HepG2 (cell line): ENCODE measurements around the gene MAP3K3. TPM values are rescaled to one million over a fixed set of nuclear protein-coding genes. Genes with fewer than 3 reads are reported as not detected.

Experiments used
- ATAC-seq: fragments of 200-7000 bp; cut with Tn5 transposase; 3 replicates; pipeline ENCODE4 v1.9.1; 2020; ENCODE audit warnings: mild to moderate bottlenecking, moderate library complexity
- BruUV-seq: library from RNA; stranded (reverse); fragments of 400-500 nt; replicated peaks from 2 replicates; lab custom pipeline; 2021; lab: Mats Ljungman, UMichigan
- CTCF ChIA-PET: fragments of 300-600 bp; formaldehyde crosslinking; extraction: SDS; loops from one replicate; lab custom pipeline; 2021; ENCODE audit warnings: low total read pairs, inconsistent platforms, low intra/inter-chr PET ratio; lab: Yijun Ruan, JAX
- POLR2A ChIA-PET: fragments of 350-600 bp; sonication (Branson Sonifier 250); formaldehyde crosslinking; loops from one replicate; lab custom pipeline; 2020; ENCODE audit warnings: antibody characterized with exemption, inconsistent platforms; lab: Yijun Ruan, JAX
- DNase-seq: peaks from one replicate; pipeline ENCODE4 v3.0.0-alpha.2; 2015; ENCODE audit warnings: low spot score
- FAIRE-seq: peaks from 3 replicates; lab custom pipeline; 2011; peaks lifted over from hg19 to GRCh38; lab: Jason Lieb, UNC
- H2AFZ ChIP-seq: one replicate; pipeline ENCODE4 v1.6.1; 2011; ENCODE audit warnings: low read length, inconsistent platforms
- H3K27ac ChIP-seq: fragments of 300-600 bp; 3 replicates; pipeline ENCODE4 v1.8.0; 2011; ENCODE audit warnings: mixed run types, mild to moderate bottlenecking, mixed read lengths, low read length, inconsistent platforms; ENCODE audit not compliant: insufficient read depth; ENCODE audit errors: extremely low read length
- H3K27me3 ChIP-seq, 2 experiments: fragments of 200-600 bp in 1 of 2; 2 replicates in 1 of 2; 3 replicates in 1 of 2; pipeline versions ENCODE4 v1.6.0 to v1.8.0; 2011; ENCODE audit warnings: low read length in 2 of 2, mild to moderate bottlenecking in 2 of 2, moderate library complexity in 2 of 2, inconsistent platforms in 1 of 2; ENCODE audit not compliant: insufficient read depth in 2 of 2, control insufficient read depth in 1 of 2
- H3K36me3 ChIP-seq, 2 experiments: fragments of 200-600 bp in 1 of 2; replicated peaks in 1 of 2; 2 replicates in 1 of 2; 3 replicates in 1 of 2; pipeline versions ENCODE4 v1.5.1 to v1.8.0; 2011; ENCODE audit warnings: low read length in 2 of 2, inconsistent platforms in 1 of 2; ENCODE audit not compliant: insufficient read depth in 2 of 2, control insufficient read depth in 1 of 2
- H3K4me1 ChIP-seq: 2 replicates; pipeline ENCODE4 v1.5.1; 2012; ENCODE audit warnings: low read length, inconsistent platforms; ENCODE audit not compliant: insufficient read depth
- H3K4me2 ChIP-seq: 2 replicates; pipeline ENCODE4 v1.6.0; 2011; ENCODE audit warnings: low read depth, low read length, inconsistent platforms
- H3K4me3 ChIP-seq, 3 experiments: fragments of 200-600 bp in 1 of 3; sonication (generic), shearing (Covaris generic) in 1 of 3; replicated peaks in 1 of 3; 2 replicates each; pipeline ENCODE4 v1.5.1; 2011 to 2016; ENCODE audit warnings: low read length in 3 of 3, inconsistent platforms in 2 of 3, low read depth in 2 of 3, mild to moderate bottlenecking in 2 of 3, control low read depth in 1 of 3, mixed read lengths in 1 of 3; ENCODE audit not compliant: insufficient read depth in 1 of 3
- H3K79me2 ChIP-seq: one replicate; pipeline ENCODE4 v1.6.1; 2011; ENCODE audit warnings: low read length, inconsistent platforms; ENCODE audit not compliant: insufficient read depth
- H3K9ac ChIP-seq: 2 replicates; pipeline ENCODE4 v1.6.0; 2011; ENCODE audit warnings: mild to moderate bottlenecking, low read depth, low read length, inconsistent platforms; ENCODE audit not compliant: insufficient read depth
- H3K9me3 ChIP-seq: 2 replicates; pipeline ENCODE4 v1.5.1; 2012; ENCODE audit warnings: mild to moderate bottlenecking, low read length
- H4K20me1 ChIP-seq: 2 replicates; pipeline ENCODE4 v1.6.0; 2011; ENCODE audit warnings: inconsistent platforms, mild to moderate bottlenecking, low read length, moderate library complexity; ENCODE audit not compliant: insufficient read depth
- DRAP1 ChIP-seq: IDR thresholded peaks from 2 replicates; pipeline ENCODE4 v1.6.1; 2016; ENCODE audit warnings: missing genetic modification reagents, missing compliant biosample characterization
- FOXP1 ChIP-seq, 2 experiments: fragments of 450-650 bp in 1 of 2; IDR thresholded peaks; 2 replicates each; pipeline ENCODE4 v1.6.1; 2017 to 2018; ENCODE audit warnings: antibody characterized with exemption in 1 of 2
- NFE2L1 ChIP-seq: sonication (generic); formaldehyde crosslinking; IDR thresholded peaks from 2 replicates; pipeline ENCODE4 v1.4.0; 2020; ENCODE audit warnings: missing genetic modification reagents, mild to moderate bottlenecking, borderline replicate concordance
- NR2C2 ChIP-seq: sonication (generic); formaldehyde crosslinking; IDR thresholded peaks from 2 replicates; pipeline ENCODE4 v1.4.0; 2020; ENCODE audit warnings: missing genetic modification reagents, mild to moderate bottlenecking, moderate library complexity, borderline replicate concordance
- RXRB ChIP-seq: IDR thresholded peaks from 2 replicates; pipeline ENCODE4 v1.6.1; 2016; ENCODE audit warnings: borderline replicate concordance, missing genetic modification reagents, missing compliant biosample characterization
- TIGD3 ChIP-seq: sonication (generic); formaldehyde crosslinking; IDR thresholded peaks from 2 replicates; pipeline ENCODE4 v1.5.1; 2020; ENCODE audit warnings: mild to moderate bottlenecking, missing genetic modification reagents, borderline replicate concordance
- ZFP37 ChIP-seq: sonication (generic); formaldehyde crosslinking; IDR thresholded peaks from 2 replicates; pipeline ENCODE4 v1.4.0; 2020; ENCODE audit warnings: missing genetic modification reagents, borderline replicate concordance
- ZNF562 ChIP-seq: sonication (generic); formaldehyde crosslinking; IDR thresholded peaks from 2 replicates; pipeline ENCODE4 v1.8.0; 2022; ENCODE audit warnings: missing genetic modification reagents, borderline replicate concordance
- ZNF652 ChIP-seq: IDR thresholded peaks from 2 replicates; pipeline ENCODE4 v1.6.1; 2016; ENCODE audit warnings: low read depth, borderline replicate concordance
- ZNF747 ChIP-seq: sonication (generic); formaldehyde crosslinking; IDR thresholded peaks from 2 replicates; pipeline ENCODE4 v1.8.1; 2023; ENCODE audit warnings: missing genetic modification reagents, mild to moderate bottlenecking, borderline replicate concordance
- ZNF777 ChIP-seq: sonication (generic); formaldehyde crosslinking; IDR thresholded peaks from 2 replicates; pipeline ENCODE4 v1.4.0; 2020; ENCODE audit warnings: missing genetic modification reagents
- ZNF883 ChIP-seq: sonication (generic); formaldehyde crosslinking; IDR thresholded peaks from 2 replicates; pipeline ENCODE4 v1.5.1; 2020; ENCODE audit warnings: mild to moderate bottlenecking, missing genetic modification reagents; ENCODE audit errors: not compliant biosample characterization
- ZSCAN29 ChIP-seq: sonication (generic); formaldehyde crosslinking; conservative IDR thresholded peaks from 2 replicates; pipeline ENCODE4 v1.4.0; 2020; ENCODE audit warnings: mild to moderate bottlenecking, missing genetic modification reagents
- WGBS: methylation state at CpG from one replicate; pipeline ENCODE4 v1.1.6; 2017; ENCODE audit warnings: low lambda C conversion rate; 5-methylcytosine and 5-hydroxymethylcytosine counted together
- in situ Hi-C: cut with HindIII; loops from 2 replicates; pipeline ENCODE4 v1.10.0; 2017; ENCODE audit warnings: low pct_unique_long_range_greater_than_20kb; ENCODE audit not compliant: extremely low pct_ligation_motif_present
- intact Hi-C: fragments of 100-400 bp; cut with micrococcal nuclease; formaldehyde crosslinking; loops from one replicate; pipeline ENCODE4 v1.10.0; 2022; ENCODE audit not compliant: unreplicated experiment
- polyA plus RNA-seq, 8 experiments: library from polyadenylated mRNA; depleted of rRNA in 3 of 8; stranded (reverse) in 7 of 8; unstranded in 1 of 8; fragments of >200 nt; fragmentation: Illumina TruSeq in 4 of 8; extraction: Trizol in 4 of 8; gene quantifications; 2 replicates each; pipeline versions ENCODE4 v1.2.1 to v1.2.3, GENCODE V29; 2011 to 2016; ENCODE audit warnings: low read depth in 4 of 8, missing spikeins in 1 of 8, mixed read lengths in 1 of 8; ENCODE audit not compliant: insufficient read depth in 1 of 8
- total RNA-seq, 5 experiments: library from RNA; depleted of rRNA; stranded (reverse); fragments of >200 nt; fragmentation: Illumina TruSeq; extraction: Trizol; gene quantifications; 2 replicates each; pipeline ENCODE4 v1.2.3, GENCODE V29; 2016; ENCODE audit warnings: low read depth in 1 of 5
- TF ChIP-seq, protein P1 (sequence below): sonication (generic); formaldehyde crosslinking; conservative IDR thresholded peaks from 2 replicates; pipeline ENCODE4 v1.8.0; 2022; ENCODE audit warnings: low read depth, missing genetic modification reagents
- TF ChIP-seq, protein P2 (sequence below), 2 experiments: sonication (generic) in 1 of 2; formaldehyde crosslinking in 1 of 2; IDR thresholded peaks; 2 replicates each; pipeline versions ENCODE4 v1.5.1 to v1.6.1; 2011 to 2020; ENCODE audit warnings: borderline replicate concordance in 1 of 2, low read depth in 1 of 2, low read length in 1 of 2, mild to moderate bottlenecking in 1 of 2, missing genetic modification reagents in 1 of 2, moderate library complexity in 1 of 2
- TF ChIP-seq, protein P3 (sequence below): sonication (generic); formaldehyde crosslinking; IDR thresholded peaks from 2 replicates; pipeline ENCODE4 v1.4.0; 2020; ENCODE audit warnings: missing genetic modification reagents

MAP3K3 gene
- total and polyA plus RNA-seq, 2 of the 13 experiments (the other 11 are each of a cell fraction or from before 2014, with no cell fraction given), result 17.7 to 21.8 TPM

GRCh38 chr17:63714550-63715277 lies 92.5 kb downstream of the MAP3K3 start (continued):
- TF ChIP-seq, protein P1, sequence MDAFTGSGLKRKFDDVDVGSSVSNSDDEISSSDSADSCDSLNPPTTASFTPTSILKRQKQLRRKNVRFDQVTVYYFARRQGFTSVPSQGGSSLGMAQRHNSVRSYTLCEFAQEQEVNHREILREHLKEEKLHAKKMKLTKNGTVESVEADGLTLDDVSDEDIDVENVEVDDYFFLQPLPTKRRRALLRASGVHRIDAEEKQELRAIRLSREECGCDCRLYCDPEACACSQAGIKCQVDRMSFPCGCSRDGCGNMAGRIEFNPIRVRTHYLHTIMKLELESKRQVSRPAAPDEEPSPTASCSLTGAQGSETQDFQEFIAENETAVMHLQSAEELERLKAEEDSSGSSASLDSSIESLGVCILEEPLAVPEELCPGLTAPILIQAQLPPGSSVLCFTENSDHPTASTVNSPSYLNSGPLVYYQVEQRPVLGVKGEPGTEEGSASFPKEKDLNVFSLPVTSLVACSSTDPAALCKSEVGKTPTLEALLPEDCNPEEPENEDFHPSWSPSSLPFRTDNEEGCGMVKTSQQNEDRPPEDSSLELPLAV, result no peak
- TF ChIP-seq ZNF652 (CRISPR knock-in tag) (no peak), ZNF747 (no peak), RXRB (no peak), TIGD3 (no peak)
- TF ChIP-seq, protein P2, sequence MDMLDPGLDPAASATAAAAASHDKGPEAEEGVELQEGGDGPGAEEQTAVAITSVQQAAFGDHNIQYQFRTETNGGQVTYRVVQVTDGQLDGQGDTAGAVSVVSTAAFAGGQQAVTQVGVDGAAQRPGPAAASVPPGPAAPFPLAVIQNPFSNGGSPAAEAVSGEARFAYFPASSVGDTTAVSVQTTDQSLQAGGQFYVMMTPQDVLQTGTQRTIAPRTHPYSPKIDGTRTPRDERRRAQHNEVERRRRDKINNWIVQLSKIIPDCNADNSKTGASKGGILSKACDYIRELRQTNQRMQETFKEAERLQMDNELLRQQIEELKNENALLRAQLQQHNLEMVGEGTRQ (IDR thresholded peaks at IDR 0.05; ENCODE audit: low read depth, low read length), result no peak
- TF ChIP-seq, protein P2 (CRISPR knock-in tag; IDR thresholded peaks at IDR 0.05; ENCODE audit: borderline replicate concordance), result no peak

- Histone ChIP-seq H3K4me3 (no peak overlapping the region), H3K79me2 (no peaks in the 10 kb centered on the region), H3K4me1 (no peaks in the 10 kb centered on the region), H3K27me3 (no peaks in the 10 kb centered on the region), H3K9me3 (no peaks in the 10 kb centered on the region), H3K4me2 (no peak overlapping the region), H4K20me1 (no peaks in the 10 kb centered on the region), H3K9ac (no peak overlapping the region), H3K27ac (no peak overlapping the region), H2AFZ (no peak overlapping the region), H3K36me3 (peaks cover 6% of the 10 kb centered on the region in 2 experiments; a peak in 3 of 5 replicates)
- FAIRE-seq, result peak; percentile 47
- in situ Hi-C loops (no loop called here), intact Hi-C loops (no loop called here)
- 98% methylated on average over 3 of the region's 3 CpGs for WGBS
- ATAC-seq, result no peak
- ChIA-PET POLR2A (no interaction called here), CTCF (no interaction called here)
- no peak for DNase-seq
- no TSS peak for BruUV-seq
- TF ChIP-seq DRAP1 (CRISPR knock-in tag), result no peak
- TF ChIP-seq FOXP1 (IDR thresholded peaks at IDR 0.05), result no peak
- TF ChIP-seq FOXP1 (CRISPR knock-in tag; IDR thresholded peaks at IDR 0.05), result no peak
- TF ChIP-seq NR2C2, result no peak
- TF ChIP-seq ZNF562 (CRISPR knock-in tag), result no peak
- no peak for TF ChIP-seq ZSCAN29
- TF ChIP-seq NFE2L1 (CRISPR knock-in tag), result no peak
- no peak for TF ChIP-seq ZNF777
- TF ChIP-seq, protein P3, sequence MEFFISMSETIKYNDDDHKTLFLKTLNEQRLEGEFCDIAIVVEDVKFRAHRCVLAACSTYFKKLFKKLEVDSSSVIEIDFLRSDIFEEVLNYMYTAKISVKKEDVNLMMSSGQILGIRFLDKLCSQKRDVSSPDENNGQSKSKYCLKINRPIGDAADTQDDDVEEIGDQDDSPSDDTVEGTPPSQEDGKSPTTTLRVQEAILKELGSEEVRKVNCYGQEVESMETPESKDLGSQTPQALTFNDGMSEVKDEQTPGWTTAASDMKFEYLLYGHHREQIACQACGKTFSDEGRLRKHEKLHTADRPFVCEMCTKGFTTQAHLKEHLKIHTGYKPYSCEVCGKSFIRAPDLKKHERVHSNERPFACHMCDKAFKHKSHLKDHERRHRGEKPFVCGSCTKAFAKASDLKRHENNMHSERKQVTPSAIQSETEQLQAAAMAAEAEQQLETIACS, result no peak
- no peak for TF ChIP-seq ZFP37 (CRISPR knock-in tag)
- TF ChIP-seq ZNF883 (CRISPR knock-in tag), result no peak
Measured at GRCh38 chr17:63716426-63716825, 94.2 kb downstream of the MAP3K3 start.
